ENCODE data around the gene CPOX.

Gene CPOX

GRCh38 chr3:98583766-98584165 is 9.6 kb downstream of the CPOX start:
- no peak for DNase-seq (ENCODE audit: low read depth)
- no peak for TF ChIP-seq CTCF (IDR thresholded peaks at IDR 0.05; ENCODE audit: insufficient read depth, low read depth, low read length, missing control alignments)
- no peak overlapping the region for H3K4me3 ChIP-seq (ENCODE audit: low read depth, low read length)

- DNase-seq (ENCODE audit: low read depth), result no peak
- no peak for TF ChIP-seq CTCF (IDR thresholded peaks at IDR 0.05; ENCODE audit: insufficient read depth, low read depth, low read length, missing control alignments)
- no peak overlapping the region for H3K4me3 ChIP-seq (ENCODE audit: low read depth, low read length)
Measured at GRCh38 chr3:98582042-98582441, 11.4 kb downstream of the CPOX start.

- no peak for DNase-seq (ENCODE audit: low read depth)
- TF ChIP-seq CTCF (IDR thresholded peaks at IDR 0.05; ENCODE audit: insufficient read depth, low read depth, low read length, missing control alignments), result no peak
- H3K4me3 ChIP-seq (ENCODE audit: low read depth, low read length), result no peak overlapping the region
Measured at GRCh38 chr3:98581474-98581873, 11.9 kb downstream of the CPOX start.

GRCh38 chr3:98580401-98581386 is 12.7 kb downstream of the CPOX start:
- no peak for TF ChIP-seq CTCF (IDR thresholded peaks at IDR 0.05; ENCODE audit: insufficient read depth, low read depth, low read length, missing control alignments)
- no peak for DNase-seq (ENCODE audit: low read depth)
- no peak overlapping the region for H3K4me3 ChIP-seq (ENCODE audit: low read depth, low read length)

- DNase-seq (ENCODE audit: low read depth), result no peak
- no peak overlapping the region for H3K4me3 ChIP-seq (ENCODE audit: low read depth, low read length)
- no peak for TF ChIP-seq CTCF (IDR thresholded peaks at IDR 0.05; ENCODE audit: insufficient read depth, low read depth, low read length, missing control alignments)
Measured at GRCh38 chr3:98577178-98577895, 16.1 kb downstream of the CPOX start.

- TF ChIP-seq CTCF (IDR thresholded peaks at IDR 0.05; ENCODE audit: insufficient read depth, low read depth, low read length, missing control alignments), result no peak
- H3K4me3 ChIP-seq (ENCODE audit: low read depth, low read length), result no peak overlapping the region
- no peak for DNase-seq (ENCODE audit: low read depth)
Measured at GRCh38 chr3:98574132-98574531, 19.3 kb downstream of the CPOX start.
